ENCODE data around the gene MEIS3.

The MEIS3 gene

DNA sequence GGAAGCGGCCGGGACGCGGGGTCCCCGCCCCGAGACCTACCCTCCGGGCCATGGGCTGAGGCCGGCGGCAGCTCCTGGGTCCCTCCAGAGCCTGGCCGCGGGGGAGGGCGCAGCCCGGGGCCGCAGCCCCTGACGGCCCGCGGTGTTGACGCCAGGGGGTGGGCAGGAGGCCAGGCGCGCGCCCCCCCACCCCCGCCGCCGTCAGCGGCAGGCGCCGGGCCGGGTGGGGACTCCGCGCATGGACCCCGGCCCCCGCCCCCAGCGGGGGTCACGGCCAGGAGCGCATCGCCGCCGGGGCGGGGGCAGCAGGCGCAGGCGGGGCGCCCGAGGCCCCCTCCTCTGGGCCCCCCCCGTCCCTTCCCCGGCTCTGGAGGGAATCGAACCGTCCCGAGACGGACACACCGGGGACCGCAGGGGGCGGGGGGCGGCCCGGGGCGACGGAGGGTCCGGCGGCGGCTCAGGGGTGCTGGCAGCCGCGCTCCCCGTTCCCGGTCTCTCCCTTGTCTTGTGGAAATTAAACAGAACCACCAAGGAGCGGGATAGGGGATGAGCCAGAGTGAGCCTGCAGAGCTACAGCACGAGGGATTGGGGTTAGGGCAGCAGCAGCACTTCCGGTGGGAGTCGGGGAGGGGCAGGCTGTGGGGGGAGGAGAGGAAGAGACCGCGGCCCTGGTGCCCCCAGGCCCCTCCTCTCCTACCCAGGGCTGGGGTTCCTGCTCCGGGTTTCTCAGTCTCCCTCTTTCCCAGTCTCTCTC is at the start of gene MEIS3:
Gene MEIS3 (minus strand): TSS at position 498 of the 754 bp plus-strand sequence. CDS start 446 bp downstream, at position 52.
- FAIRE-seq, result no peak

DNA sequence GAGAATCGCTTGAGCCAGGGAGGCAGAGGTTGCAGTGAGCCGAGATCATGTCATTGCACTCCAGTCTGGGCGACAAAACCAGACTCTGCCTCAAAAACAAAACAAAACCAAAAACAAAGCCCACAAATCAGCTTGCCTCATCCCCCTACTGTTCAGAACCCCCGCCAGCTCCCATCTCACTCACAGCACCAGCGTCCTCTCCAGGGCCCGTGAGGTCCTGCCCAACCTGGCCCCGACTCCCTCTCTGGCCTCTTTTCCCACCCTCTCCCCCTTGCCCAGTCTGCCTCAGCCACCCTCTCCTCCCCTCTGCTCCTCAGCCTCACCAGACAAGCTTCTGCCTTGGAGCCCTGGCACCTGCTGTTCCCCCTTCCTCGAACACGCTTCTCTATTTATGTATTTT is 48.6 kb upstream of the MEIS3 start:
- FAIRE-seq, result no peak

DNA sequence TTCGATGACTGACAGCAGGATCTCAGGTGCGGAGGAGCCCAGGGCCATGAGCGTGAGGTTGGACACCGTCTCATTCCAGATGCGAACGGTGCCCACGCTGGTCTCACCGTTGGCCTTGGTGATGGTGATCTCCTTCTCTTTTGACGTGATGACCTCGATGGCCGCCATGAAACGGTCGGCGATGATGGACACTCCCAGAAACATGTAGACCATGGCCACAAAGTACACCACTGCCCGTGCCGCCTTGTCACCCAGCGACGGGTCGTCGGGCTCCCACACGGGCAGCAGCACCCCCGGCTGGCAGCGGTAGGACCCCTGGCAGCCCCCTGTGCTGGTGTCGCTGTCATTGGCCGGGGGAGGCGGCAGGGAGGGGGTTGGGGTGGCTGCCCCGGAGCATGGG is 46.6 kb upstream of the MEIS3 start:
- no peak for FAIRE-seq

DNA sequence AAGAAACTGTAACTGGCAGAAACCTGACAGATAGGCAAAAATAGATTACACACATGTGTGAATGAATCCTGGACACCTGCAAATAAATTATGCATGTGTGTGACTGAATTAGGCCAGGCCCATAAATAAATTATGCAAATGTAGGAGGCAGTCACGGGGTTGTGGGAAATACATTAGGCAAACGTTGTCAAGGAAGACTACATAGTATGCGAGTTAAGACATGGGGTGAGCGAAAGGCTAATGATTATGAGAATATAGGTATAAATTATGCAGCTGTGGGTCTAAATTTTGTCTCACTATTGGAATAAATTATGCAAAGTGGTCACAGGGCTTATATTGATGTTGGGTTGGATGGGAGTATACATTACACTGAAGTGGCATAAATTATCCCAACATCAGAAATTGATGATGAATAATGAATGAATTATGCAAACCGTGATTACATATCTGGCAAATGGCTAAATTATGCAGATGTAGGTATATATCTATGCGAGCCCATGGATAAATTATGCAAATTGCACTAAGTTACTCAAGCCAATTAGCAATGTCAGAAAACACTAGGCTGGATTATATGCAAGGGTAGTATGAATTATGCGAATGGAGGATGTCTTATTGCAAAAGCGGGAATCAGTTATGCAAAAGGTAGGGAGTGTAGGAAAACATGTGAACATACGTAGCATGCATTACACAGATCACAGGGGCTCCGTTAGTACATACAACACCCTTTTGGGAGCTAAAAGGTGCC is 45.5 kb upstream of the MEIS3 start:
- FAIRE-seq, result no peak

DNA sequence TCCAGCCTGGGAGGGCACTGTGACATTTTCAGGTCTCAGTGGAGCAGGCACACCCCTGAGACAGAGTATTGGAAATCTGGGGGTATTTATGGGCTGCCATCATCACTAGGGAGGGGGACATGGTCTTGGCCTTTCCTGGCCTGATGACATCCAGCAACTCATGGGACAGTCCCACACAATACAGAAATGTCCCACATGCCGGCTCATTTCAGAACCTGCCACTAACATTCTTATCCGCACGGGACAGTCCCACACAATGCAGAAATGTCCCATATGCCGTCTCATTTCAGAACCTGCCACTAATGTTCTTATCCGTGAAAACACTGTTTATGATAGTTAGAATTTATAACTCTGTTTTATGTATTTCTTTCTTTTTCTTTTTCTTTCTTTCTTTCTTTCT is 42.5 kb upstream of the MEIS3 start:
- no peak for FAIRE-seq

DNA sequence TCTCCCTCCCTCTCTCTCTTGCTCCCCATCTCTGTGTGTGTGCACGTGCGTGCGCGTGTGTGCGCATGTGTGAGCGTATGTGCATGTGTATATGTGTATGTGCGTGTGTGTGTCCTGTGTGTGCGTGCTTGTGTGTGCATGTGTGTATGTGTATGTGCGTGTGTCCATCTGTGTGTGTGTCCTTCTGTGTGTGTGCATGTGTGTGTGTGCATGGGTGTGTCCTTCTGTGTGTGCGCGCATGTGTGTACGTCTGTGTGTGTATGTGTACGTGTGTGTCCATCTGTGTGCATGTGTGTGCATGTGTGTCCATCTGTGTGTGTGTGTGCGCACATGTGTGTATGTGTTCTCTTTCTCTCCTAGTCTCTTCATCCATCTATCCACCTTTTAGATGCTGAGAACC is 40.1 kb upstream of the MEIS3 start:
- no peak for FAIRE-seq

DNA sequence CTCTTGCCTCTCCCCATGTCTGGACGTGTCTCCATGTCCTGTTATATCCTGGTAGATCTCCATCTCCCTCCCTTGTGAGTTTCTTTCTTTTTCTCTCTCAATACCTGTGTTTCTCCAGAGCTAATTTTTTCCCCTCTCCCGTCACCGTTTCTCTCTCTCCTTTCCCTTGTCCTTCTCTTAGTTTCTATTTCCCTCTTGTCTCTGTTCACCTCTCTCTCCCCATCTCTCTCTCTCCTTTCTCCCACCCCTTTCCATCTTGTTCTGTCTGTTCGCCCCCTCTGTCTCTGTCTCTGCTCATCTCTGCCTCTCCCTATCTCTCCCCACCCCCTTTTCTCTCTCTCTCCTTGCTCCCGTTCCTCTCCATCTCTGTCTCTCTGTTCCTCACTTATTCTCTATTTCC is 39.3 kb upstream of the MEIS3 start:
- FAIRE-seq, result no peak

DNA sequence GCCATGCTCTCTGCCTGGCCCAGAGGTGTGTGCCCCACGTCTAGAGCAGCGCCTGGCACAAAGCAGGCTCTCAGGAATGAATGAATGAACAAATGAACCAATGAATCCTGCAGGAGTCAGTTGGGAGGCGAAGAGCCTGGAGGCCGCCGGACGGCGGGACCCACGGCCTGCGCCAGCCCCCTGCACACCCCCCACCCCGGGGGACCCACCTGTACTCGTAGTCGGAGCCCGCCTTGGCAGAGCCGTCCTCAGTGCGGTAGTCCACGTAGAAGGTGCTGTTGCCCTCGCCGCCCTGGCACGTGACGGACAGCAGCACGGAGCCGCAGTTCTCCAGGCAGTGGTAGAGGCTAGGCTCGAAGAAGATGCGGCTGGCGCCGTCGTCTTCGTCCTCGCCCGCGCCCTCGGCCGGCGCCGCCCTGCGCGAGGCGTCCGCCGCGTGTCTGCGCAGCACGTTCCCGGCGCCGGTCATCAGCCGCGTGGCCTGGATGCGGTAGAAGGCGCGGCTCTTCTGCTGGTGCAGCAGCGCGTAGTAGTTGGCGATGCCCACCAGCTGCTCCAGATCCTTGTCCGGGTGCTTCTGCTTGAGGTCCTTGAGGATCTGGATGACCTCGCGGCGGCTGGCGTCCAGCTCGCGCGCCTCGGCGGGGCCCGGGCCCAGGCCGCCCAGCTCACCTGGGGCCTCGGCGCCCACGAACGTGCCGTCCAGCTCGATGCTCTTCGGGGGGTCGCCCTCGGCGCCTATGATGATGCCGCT is 37.6 kb upstream of the MEIS3 start:
- no peak for FAIRE-seq

DNA sequence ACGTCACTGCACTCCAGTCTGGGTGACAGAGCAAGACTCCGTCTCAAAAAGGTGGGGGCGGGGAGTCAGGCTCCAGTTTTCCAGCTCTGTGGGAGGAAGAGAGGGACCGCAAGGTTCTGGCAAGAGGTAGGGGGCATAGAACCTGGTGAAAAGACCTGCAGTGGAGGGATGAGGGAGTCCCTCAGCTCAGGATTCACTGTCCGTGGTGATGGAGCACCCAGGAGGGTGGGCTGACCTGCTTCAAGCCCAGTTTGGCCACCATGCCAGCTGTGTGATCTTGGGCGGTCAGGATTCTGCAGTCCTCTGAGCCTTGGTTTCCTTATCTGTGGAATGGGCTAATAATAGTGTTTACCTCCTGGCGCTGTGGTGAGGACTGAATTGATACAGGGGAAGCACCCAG is 31.2 kb upstream of the MEIS3 start:
- FAIRE-seq, result no peak

DNA sequence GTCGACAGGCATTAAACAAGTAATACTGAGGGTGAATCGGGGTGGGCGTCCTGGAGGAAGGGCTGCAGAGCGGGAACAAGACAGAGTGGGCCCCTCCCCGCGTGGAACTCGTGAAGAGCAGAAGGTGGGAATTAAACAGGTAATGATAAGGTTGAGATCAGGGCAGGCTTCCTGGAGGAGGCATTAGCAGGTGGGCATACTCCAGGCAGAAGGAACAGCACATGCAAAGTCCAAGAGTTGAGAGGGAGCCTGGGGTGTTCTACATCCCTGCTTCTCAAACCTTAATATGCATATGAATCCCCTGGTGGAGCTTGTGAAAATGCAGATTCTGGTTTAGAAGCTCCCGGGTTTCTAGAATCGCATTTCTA is 29.0 kb upstream of the MEIS3 start:
- no peak for FAIRE-seq

DNA sequence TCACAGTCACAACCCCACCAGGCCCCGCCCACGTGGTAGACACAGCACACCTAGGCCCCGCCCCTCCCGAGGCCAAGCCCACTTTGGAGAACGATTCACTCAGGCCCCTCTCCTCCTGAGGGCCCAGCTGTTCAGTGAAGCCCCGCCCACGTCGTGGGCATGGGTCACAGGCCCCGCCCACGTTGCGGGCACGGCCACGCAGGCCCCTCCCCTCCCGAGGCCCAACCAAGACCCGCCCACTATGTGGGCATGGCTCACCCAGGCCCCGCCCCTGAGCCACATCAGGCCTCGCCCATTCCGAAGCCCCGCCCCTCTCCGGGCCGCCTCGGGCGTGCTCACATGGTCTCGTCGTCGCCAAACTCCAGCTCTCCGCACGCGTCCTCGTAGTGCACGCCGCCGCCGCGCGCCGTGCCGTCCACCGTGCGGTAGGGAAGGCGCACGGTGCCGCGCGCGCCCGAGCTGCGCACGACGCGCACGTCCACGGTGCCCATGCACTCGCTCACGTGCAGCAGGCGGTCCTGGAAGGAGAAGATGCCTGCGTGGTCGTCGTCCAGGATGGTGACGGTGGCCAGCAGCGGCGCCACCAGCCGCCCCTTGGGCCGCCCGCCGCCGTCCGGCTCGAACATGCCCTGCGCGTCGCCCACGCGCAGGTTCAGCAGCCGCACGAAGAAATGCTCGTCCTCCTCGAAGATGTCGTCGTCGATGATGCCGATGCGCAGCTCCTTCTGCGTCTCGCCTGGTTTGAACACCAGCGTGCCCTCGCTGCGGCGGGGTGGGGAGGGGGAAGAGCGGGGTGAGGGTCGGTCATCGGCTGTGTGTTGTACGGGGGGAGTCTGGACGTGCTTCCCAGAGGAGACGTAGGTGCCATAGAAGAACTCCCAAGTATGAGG is 28.4 kb upstream of the MEIS3 start:
- FAIRE-seq, result no peak

DNA sequence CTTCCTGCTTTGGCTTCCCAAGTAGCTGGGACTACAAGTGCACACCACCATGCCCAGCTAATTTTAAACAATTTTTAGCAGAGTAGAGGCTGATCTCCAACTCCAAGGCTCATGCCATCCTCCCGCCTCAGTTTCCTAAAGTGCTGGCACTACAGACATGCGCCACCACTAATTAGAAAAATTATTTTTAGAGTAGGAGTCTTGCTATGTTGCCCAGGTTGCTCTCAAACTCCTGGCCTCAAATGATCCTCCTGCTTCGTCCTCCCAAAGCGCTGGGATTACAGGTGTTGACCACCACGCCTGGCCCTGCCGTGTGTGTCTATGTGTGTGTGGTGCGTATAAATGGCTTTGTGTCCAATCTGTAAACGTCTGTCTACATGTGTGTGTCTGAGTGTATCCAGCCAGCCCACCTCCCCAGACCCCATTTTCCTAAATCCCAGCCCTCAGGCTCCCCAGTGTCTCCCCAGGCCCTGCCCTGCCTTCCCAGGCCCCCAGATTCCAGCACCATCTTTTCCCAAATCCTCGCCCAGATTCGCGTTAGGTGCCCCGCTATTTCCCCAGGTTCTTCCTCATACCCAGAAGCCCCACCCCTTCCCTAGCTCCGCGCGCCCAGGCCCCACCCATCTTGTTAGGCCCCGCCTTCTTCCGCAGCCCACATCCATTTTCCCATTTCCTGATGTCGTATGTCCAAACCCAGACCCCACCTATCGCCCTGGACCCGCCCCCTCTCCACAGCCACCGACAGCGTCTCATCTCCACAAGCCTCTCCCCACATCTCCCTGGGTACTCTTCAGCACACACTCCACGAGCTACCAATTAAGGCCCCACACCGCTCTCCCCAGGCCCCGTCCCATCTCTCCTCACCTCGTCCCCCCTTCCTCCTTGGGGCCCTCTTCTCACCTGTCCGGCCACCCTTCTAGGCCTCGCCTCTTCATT is 27.5 kb upstream of the MEIS3 start:
- FAIRE-seq, result no peak

DNA sequence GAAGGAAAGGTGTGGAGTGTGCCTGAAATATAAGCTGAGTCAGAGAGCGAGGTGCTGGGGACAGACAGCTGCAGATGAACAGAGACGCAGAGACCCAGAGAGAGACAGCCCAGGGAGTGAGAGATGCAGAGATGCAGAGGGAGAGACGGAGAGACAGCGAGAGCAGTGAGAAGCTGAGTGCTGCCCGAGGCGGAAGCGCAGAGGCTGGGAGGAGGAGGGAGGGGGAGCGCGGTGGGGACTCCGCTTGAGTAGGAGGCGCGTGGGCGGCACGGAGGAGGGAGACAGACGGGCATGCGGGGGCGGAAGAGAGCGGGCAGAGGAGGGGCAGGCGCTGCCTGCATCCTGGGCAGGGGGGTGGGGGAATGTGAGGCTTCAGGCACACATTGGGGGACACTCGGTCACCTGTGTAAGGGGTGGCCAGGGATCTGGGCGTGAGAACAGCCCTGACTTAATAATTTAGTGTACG is 26.6 kb upstream of the MEIS3 start:
- FAIRE-seq, result no peak

DNA sequence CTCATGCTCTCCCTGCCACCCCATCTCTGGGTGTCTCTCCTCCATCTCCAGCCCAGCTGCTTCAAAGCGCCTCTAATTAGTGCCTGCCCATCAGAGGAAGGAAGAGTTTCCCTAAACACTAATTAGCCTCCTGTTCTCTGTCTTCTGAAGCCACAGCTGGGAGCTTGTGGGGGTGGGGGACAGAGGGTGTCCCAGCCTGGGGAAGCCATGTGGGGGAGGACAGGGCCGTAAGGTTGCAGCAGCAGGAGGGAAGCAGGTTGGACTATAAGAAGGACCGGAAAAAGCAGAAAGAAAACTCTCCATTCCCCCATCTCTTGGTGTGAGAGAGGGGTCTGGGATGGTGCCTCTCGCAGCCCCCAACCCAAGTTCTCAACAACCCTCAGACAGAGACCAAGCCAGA is 26.2 kb upstream of the MEIS3 start:
- FAIRE-seq, result no peak

DNA sequence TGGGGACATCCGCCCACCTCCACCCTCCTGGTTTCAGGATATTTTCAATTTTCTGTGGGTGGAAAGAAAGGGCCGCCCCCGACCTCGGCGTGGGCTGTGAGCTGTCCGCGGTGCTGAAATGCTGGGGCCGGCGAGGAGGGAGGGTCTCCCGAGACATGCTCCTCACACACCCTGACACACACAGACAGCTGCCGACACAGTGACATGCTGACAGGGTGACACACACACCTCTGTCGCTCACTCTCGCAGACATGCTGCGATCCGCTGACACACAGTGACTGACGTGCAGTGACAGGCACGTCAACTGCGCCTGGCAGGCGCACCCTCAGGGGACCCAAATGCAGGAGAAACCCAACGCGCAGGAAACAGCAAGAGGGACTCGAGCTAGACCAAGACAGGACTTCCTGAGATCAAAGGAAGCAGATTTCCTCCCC is 25.1 kb upstream of the MEIS3 start:
- no peak for FAIRE-seq

DNA sequence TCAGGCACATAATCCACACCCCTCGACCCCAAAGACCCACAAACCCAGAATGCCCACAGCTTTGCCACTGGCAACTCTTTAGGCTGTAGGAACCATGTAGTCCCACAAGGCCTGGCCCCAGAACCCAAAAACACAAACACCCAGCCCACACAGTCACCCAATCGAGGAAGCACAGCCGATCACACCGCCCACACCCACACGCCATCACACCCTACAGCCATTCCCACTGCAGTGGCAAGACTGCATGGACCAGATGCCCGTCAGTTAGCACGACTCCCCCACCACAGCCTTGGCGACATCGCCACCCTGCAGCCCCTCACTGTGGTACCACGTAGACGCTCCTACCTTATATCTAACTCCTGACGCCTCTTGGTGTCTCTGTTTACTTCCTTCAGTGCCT is 24.0 kb upstream of the MEIS3 start:
- no peak for FAIRE-seq

DNA sequence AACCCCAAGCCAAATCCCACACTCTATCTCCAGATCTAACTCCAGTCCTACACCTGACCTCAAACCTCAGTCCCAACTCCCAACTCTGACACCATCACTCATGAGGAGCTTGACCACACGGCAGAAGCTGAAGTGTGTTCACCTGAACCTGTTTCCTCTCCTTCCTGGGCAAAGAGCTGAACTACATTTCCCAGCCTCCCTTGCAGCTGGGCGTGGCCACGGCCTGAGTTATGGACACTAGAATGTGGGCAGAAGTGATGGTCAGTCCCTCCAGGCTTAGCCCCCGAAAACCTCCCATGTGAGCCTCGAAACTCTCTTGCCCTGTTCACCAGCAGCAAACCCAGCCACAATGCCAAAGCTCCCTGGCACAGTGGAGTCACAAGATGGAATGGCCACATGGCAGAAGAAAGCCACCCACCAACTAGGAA is 19.5 kb upstream of the MEIS3 start:
- FAIRE-seq, result no peak

DNA sequence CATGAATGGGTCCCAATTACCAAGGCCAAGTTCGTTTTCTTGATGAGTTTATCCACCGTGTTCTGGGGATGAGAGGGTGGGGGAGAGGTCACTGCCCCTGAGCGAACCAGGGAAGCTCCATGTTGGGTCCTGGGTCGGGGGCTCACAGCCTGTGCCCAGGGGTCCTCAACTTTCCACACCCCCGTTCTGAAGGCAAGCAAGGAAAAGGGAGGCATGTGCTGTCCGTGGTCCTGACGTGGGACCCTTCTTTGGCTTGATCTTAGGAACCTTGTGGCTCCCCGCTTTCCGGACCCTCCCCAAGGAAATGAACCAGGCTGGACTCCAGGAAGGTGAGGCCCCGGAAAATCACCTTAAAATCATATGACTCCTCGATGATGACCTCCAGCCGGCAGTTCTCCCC is 18.2 kb upstream of the MEIS3 start:
- FAIRE-seq, result no peak

DNA sequence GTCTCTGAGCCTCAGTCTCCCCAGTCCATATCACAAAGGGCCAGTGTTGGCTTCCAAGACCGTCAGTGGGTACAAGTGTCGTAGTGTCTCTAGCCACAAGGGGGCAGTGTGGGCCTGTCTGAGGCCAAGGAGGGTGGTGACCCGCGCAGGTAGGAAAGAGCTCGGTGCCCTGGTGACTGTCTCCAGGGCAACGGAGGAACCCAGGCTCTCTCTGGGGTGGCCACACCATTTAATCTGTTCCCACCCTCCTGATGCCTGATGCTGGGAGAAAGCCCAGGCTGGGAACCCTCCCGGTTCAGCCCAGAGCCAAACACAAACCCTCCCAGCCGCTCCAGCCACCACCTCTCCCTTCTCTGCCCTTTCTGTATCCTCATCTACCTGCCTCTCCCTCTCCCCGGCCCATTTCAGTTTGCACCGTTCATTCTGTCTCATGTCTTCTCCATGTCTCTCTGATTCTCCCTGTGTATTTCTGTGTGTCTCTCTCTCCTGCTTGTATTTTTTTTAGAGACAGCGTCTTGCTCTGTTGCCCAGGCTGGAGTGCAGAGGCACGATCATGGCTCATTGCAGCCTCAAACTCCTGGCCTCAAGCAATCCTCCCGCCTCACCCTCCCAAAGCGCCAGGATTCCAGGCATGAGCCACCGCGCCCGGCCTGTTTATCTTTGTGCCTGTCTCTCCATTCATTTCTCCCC is 17.5 kb upstream of the MEIS3 start:
- FAIRE-seq, result peak; percentile 74

DNA sequence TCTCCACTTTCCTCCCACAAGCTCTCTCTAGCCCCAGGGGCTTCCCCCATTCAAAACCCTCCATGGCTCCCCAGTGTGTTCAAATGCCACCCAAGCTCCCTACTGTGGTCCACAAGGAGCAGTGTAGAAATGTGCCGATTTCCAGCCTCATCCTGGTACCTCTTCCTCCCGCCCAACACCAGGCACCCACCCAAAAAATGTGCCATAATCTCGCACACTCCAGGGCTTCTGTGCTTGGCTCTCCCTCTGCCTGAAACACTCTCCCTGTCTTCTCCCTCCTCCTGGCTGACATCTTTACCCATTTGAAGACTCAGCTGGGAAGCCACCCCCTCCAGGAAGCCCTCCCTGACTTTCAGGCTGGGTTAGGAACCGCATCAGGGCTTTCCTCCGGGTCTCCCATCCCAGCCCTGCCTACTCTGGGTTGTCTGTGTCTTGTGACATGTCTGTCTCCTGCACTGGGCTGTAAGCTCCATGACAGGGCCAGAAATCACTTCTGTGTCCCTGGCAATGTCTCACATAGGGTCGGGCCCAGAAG is 16.6 kb upstream of the MEIS3 start:
- FAIRE-seq, result no peak

DNA sequence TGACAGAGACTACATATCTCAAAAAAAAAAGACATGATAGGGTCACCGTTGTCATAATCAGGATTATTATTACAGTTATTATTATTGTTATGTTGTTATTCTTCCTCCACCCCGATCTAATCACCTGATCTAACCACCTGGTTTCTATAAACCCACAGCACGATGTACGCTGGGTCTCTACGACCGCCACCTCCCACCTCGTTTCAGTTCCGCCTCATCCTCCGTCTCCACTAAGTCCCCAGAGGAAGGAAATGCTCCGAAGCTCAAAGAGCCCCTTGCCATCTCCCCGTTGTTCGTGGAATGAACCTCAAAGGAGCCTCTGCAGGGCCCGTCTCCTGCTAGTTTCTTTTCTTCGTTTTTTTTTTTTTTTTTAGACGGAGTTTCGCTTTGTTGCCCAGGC is 15.9 kb upstream of the MEIS3 start:
- no peak for FAIRE-seq

Measured in G401.6 (cell line).